Measurements from ENCODE around the gene AQP2. TPM values are rescaled to one million over a fixed set of nuclear protein-coding genes. Genes with fewer than 3 reads are reported as not detected.

AQP2 gene
- total RNA-seq, 6 experiments from 2014 or later, result not detected

DNA sequence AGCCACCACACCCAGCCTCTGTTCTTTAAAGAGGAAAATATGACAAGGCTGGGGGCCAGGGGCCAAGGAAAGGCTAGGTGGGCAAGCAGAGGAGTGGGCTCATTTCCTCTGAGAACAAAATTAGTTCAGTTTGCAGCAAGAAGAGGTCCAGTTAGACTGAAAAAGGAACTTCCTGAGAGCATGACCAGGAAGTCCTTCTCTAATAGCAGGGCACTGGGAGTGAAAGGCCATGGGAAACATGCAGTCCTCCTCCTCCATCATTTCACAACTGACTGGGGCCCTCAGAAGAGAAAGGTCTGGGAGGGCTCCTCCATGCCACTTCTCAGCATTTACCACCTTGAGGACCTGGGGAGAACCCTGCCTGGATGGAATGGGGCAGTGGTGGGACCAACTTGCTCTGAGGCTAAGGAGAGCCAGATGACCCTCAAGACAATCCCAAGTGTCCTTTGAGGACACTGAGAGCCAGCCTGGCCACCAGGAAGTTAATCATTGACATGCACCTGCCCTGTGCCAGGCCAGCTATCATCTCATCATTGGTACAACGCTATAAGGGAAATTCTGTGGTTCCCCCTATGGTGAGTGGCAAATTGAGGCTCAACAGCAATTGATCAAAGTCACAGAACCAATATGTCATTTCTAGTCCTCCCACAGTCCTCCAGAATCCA is 2.0 kb downstream of the AQP2 start:
- TF ChIP-seq, protein P1, sequence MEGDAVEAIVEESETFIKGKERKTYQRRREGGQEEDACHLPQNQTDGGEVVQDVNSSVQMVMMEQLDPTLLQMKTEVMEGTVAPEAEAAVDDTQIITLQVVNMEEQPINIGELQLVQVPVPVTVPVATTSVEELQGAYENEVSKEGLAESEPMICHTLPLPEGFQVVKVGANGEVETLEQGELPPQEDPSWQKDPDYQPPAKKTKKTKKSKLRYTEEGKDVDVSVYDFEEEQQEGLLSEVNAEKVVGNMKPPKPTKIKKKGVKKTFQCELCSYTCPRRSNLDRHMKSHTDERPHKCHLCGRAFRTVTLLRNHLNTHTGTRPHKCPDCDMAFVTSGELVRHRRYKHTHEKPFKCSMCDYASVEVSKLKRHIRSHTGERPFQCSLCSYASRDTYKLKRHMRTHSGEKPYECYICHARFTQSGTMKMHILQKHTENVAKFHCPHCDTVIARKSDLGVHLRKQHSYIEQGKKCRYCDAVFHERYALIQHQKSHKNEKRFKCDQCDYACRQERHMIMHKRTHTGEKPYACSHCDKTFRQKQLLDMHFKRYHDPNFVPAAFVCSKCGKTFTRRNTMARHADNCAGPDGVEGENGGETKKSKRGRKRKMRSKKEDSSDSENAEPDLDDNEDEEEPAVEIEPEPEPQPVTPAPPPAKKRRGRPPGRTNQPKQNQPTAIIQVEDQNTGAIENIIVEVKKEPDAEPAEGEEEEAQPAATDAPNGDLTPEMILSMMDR (IDR thresholded peaks at IDR 0.05), result no peak
- Mint-ChIP-seq H3K27me3 (ENCODE audit: insufficient read depth) (peaks cover 46% of the 10 kb centered on the region), H3K36me3 (ENCODE audit: low read depth) (no peaks in the 10 kb centered on the region), H3K4me3 (no peak overlapping the region), H3K27ac (no peak overlapping the region), H3K9me3 (no peaks in the 10 kb centered on the region), H3K4me1 (ENCODE audit: low read depth) (no peaks in the 10 kb centered on the region)
- DNase-seq, result no peak

DNA sequence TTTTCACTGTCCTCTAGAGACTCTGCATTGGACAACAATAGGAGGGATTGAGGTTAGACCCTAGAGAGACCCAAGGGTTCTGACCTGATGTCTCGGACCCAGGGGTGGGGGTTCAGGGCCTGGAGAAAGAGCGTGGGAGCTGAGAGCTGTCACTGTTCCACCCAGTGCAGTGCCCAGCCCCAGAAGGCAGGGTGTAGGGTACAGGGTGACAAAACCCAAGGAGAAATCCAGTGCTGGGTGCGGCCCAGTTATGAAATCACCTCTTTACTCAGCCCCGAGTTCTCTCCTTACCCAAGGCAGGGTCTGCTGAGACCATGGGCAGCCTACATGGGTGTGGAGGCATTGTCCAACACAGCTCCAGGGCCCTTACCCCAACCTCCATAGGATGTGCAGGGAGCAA is 2.6 kb downstream of the AQP2 start:
- DNase-seq, result no peak
- H3K36me3 Mint-ChIP-seq (ENCODE audit: low read depth), result no peaks in the 10 kb centered on the region
- no peak overlapping the region for H3K4me3 Mint-ChIP-seq
- TF ChIP-seq, protein P1 (IDR thresholded peaks at IDR 0.05), result no peak
- no peaks in the 10 kb centered on the region for H3K4me1 Mint-ChIP-seq (ENCODE audit: low read depth)
- no peak overlapping the region for H3K27ac Mint-ChIP-seq
- H3K9me3 Mint-ChIP-seq, result no peaks in the 10 kb centered on the region
- H3K27me3 Mint-ChIP-seq (ENCODE audit: insufficient read depth), result peaks cover 44% of the 10 kb centered on the region

DNA sequence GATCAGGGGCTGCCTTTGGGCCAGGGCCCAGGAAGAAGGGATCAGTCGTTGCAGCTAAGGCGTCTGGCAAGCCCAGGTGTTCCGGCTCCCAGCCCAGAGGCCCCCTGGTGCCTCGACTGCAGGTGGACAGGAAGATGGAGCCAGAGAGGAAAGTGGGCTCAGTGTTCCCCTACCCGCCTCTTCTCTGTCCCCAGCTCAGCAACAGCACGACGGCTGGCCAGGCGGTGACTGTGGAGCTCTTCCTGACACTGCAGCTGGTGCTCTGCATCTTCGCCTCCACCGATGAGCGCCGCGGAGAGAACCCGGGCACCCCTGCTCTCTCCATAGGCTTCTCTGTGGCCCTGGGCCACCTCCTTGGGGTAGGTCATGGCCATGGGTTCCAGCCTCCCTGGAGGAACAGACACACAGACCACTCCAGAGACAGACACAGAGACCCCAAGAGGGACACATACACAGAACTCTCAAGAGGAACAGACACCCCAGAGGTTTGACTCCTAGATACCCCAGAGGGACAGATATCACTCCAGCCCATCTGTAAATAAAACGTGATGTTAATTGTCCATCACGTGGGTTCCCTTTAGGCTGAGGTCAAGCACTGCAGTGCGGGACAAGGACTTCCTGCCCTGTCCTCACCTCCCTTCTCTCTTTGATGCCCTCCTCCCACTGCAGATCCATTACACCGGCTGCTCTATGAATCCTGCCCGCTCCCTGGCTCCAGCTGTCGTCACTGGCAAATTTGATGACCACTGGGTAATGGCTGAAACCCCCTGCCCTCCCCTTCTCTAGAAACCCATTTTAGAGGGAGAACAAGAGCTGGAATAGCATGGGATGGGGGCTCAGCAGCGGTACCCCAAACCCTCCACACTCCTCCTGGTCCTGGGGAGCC is 3.7 kb downstream of the AQP2 start:
- Mint-ChIP-seq H3K27ac (no peak overlapping the region), H3K36me3 (ENCODE audit: low read depth) (no peaks in the 10 kb centered on the region)

DNA sequence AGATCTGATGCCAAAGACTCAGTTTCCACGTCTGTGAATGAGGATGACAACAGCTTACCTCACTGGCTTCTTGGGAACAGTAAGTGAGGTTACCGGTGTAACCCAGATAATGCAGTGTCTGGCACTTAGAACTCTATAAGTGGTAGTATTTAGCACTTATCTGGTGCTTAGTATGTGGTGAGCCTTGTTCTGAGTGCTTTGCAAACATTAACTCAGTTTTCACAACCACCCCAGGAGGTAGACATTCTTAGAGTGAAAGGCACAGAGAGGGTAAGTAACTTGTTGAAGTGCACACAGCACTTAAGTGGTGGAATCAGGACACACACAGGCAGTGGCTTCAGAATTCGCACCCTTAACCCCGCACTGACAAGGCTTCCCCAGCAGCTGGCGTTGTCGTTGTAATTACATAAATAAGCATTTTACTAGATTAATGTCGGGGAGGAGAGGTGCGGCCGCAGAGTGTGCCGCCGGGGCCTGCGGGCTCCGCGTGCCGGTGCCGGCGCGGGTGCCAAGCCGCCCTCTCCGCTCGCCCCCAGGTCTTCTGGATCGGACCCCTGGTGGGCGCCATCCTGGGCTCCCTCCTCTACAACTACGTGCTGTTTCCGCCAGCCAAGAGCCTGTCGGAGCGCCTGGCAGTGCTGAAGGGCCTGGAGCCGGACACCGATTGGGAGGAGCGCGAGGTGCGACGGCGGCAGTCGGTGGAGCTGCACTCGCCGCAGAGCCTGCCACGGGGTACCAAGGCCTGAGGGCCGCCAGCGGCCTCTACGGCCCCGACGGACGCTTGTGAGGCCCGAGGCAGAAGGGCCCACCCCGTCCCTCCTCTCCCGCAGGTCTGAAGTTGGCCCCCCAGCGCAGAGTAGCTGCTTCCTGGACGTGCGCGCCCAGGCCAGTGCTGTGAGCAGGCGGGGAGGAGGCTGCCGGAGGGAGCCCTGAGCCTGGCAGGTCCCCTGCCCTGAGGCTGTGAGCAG is 4.6 kb downstream of the AQP2 start:
- Mint-ChIP-seq H3K9me3 (no peaks in the 10 kb centered on the region), H3K4me3 (no peak overlapping the region), H3K27ac (no peak overlapping the region), H3K4me1 (ENCODE audit: low read depth) (peaks cover 10% of the 10 kb centered on the region), H3K27me3 (ENCODE audit: insufficient read depth) (peaks cover 34% of the 10 kb centered on the region), H3K36me3 (ENCODE audit: low read depth) (no peaks in the 10 kb centered on the region)
- TF ChIP-seq, protein P1 (IDR thresholded peaks at IDR 0.05), result 0 out of 2 replicates have a peak, but pooled peaks have one; percentile 6
- no peak for DNase-seq

More for the DNA sequence above, 3.7 kb downstream of the AQP2 start:
- peaks cover under 1% of the 10 kb centered on the region for H3K4me1 Mint-ChIP-seq (ENCODE audit: low read depth)
- TF ChIP-seq, protein P1 (IDR thresholded peaks at IDR 0.05), result no peak
- DNase-seq, result no peak
- peaks cover 39% of the 10 kb centered on the region for H3K27me3 Mint-ChIP-seq (ENCODE audit: insufficient read depth)
- no peak overlapping the region for H3K4me3 Mint-ChIP-seq
- no peaks in the 10 kb centered on the region for H3K9me3 Mint-ChIP-seq
